Measurements from ENCODE around the gene PRDM11.

DNA sequence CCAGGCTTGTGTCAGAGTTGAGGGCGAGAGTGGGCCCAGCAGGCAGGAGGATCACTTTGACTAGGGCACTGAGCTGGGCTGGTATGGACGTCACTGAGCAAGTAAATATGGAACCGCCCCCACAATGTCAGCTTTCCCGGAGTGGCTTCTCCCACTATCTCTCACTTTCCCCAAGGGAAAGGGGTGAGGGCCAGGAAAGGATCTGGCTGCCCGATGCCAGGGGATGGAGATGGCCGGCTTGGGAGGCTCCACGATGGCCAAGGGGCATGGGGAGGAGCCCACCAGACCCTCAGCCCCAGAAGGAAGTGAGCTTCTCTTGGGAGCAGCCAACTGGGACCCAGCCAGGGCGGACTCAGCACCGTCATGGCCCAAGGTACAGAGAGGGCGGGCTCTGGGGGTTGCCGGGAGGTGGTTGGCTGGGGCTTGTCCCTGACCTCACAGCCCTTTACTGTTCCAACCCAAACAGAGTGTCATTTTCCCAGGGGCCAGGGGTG, 8.7 kb downstream of the PRDM11 start:
- TF ChIP-seq, protein P1, sequence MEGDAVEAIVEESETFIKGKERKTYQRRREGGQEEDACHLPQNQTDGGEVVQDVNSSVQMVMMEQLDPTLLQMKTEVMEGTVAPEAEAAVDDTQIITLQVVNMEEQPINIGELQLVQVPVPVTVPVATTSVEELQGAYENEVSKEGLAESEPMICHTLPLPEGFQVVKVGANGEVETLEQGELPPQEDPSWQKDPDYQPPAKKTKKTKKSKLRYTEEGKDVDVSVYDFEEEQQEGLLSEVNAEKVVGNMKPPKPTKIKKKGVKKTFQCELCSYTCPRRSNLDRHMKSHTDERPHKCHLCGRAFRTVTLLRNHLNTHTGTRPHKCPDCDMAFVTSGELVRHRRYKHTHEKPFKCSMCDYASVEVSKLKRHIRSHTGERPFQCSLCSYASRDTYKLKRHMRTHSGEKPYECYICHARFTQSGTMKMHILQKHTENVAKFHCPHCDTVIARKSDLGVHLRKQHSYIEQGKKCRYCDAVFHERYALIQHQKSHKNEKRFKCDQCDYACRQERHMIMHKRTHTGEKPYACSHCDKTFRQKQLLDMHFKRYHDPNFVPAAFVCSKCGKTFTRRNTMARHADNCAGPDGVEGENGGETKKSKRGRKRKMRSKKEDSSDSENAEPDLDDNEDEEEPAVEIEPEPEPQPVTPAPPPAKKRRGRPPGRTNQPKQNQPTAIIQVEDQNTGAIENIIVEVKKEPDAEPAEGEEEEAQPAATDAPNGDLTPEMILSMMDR (conservative IDR thresholded peaks at IDR 0.05), result no peak
- no peak for TF ChIP-seq ZFX (IDR thresholded peaks at IDR 0.05)

Measured in C4-2B (cell line).